OCI-LY7 (cell line): ENCODE data around the gene PPARGC1A. TPM values are rescaled to one million over a fixed set of nuclear protein-coding genes. Genes with fewer than 3 reads are reported as not detected.

Experiments used
- BruUV-seq: library from RNA; stranded (reverse); fragments of 400-500 nt; replicated peaks from 2 replicates; lab custom pipeline; 2021; lab: Mats Ljungman, UMichigan
- CTCF ChIA-PET: fragments of 300-600 bp; sonication (Branson Sonifier 250); formaldehyde crosslinking; loops from one replicate; lab custom pipeline; 2022; ENCODE audit warnings: antibody characterized with exemption; ENCODE audit not compliant: unreplicated experiment; lab: Charles Lee
- POLR2A ChIA-PET: fragments of 300-600 bp; sonication (Branson Sonifier 250); formaldehyde crosslinking; loops from one replicate; lab custom pipeline; 2022; ENCODE audit warnings: antibody characterized with exemption; lab: Charles Lee
- DNase-seq: peaks from one replicate; pipeline ENCODE4 v3.0.0-alpha.2; 2015; ENCODE audit warnings: low spot score
- H2AFZ ChIP-seq: fragments of 200-600 bp; sonication (generic), shearing (Covaris generic); 2 replicates; pipeline ENCODE4 v1.6.1; 2014; ENCODE audit warnings: mild to moderate bottlenecking, antibody characterized with exemption, low read length, moderate library complexity
- H3K27ac ChIP-seq: fragments of 200-600 bp; sonication (generic); 2 replicates; pipeline ENCODE4 v1.5.1; 2014; ENCODE audit warnings: mixed run types, low read depth, mild to moderate bottlenecking, moderate library complexity, low read length, inconsistent platforms; ENCODE audit not compliant: poor library complexity, severe bottlenecking
- H3K36me3 ChIP-seq: fragments of 200-600 bp; sonication (generic); 2 replicates; pipeline ENCODE4 v1.6.1; 2014; ENCODE audit warnings: mild to moderate bottlenecking, antibody characterized with exemption, low read length, moderate library complexity, mixed read lengths; ENCODE audit not compliant: insufficient read depth
- H3K4me1 ChIP-seq: fragments of 200-600 bp; sonication (generic); 2 replicates; pipeline ENCODE4 v1.5.1; 2014; ENCODE audit warnings: mild to moderate bottlenecking, low read length; ENCODE audit not compliant: insufficient read depth, poor library complexity, severe bottlenecking
- H3K4me2 ChIP-seq: fragments of 200-600 bp; sonication (generic); 2 replicates; pipeline ENCODE4 v1.6.1; 2014; ENCODE audit warnings: mild to moderate bottlenecking, low read length
- H3K4me3 ChIP-seq: fragments of 200-600 bp; sonication (generic); 2 replicates; pipeline ENCODE4 v1.5.1; 2014; ENCODE audit warnings: mild to moderate bottlenecking, low read depth, low read length; ENCODE audit not compliant: poor library complexity, severe bottlenecking
- H3K79me2 ChIP-seq: fragments of 200-600 bp; sonication (generic); 2 replicates; pipeline ENCODE4 v1.6.1; 2016; ENCODE audit warnings: low read depth, mild to moderate bottlenecking, low read length, moderate library complexity, mixed read lengths; ENCODE audit not compliant: insufficient read depth
- H3K9me2 ChIP-seq: fragments of 200-600 bp; sonication (generic); 2 replicates; pipeline ENCODE4 v1.6.1; 2016; ENCODE audit warnings: mild to moderate bottlenecking, low read length, mixed read lengths; ENCODE audit not compliant: insufficient read depth
- H3K9me3 ChIP-seq: fragments of 200-600 bp; sonication (generic); 2 replicates; pipeline ENCODE4 v1.6.1; 2014; ENCODE audit warnings: mild to moderate bottlenecking, mixed run types, low read length, mixed read lengths
- H4K20me1 ChIP-seq: fragments of 200-600 bp; sonication (generic); 2 replicates; pipeline ENCODE4 v1.6.1; 2014; ENCODE audit warnings: mild to moderate bottlenecking, antibody characterized with exemption, low read length, moderate library complexity, mixed read lengths; ENCODE audit not compliant: insufficient read depth
- EZH2phosphoT487 ChIP-seq: fragments of 200-600 bp; sonication (generic); IDR thresholded peaks from 2 replicates; pipeline ENCODE4 v1.6.1; 2018; ENCODE audit warnings: low read depth, borderline replicate concordance, mild to moderate bottlenecking, mixed run types, antibody characterized with exemption, low read length, moderate library complexity, mixed read lengths
- intact Hi-C: fragments of 100-400 bp; cut with micrococcal nuclease; formaldehyde crosslinking; loops from one replicate; pipeline ENCODE4 v1.10.0; 2022; ENCODE audit not compliant: unreplicated experiment
- total RNA-seq, 2 experiments: library from RNA; depleted of rRNA in 1 of 2; stranded (reverse); fragments of >200 nt in 1 of 2; shearing (Covaris generic) in 1 of 2; gene quantifications; 2 replicates each; pipeline ENCODE4 v1.2.3, GENCODE V29; 2014 to 2022
- TF ChIP-seq, protein P1 (sequence below): fragments of 200-600 bp; sonication (generic); conservative IDR thresholded peaks from 2 replicates; pipeline ENCODE4 v1.5.1; 2014; ENCODE audit warnings: mild to moderate bottlenecking, antibody characterized with exemption, low read length, moderate library complexity, mixed read lengths

Gene PPARGC1A
- total RNA-seq, 2 experiments from 2014 or later, result 0.40 TPM; not detected in 1

GRCh38 chr4:23857367-23857959 lies 32.4 kb downstream of the PPARGC1A start:
- H2AFZ ChIP-seq, result no peak overlapping the region
- no peaks in the 10 kb centered on the region for H3K9me2 ChIP-seq
- H3K4me1 ChIP-seq, result no peaks in the 10 kb centered on the region
- BruUV-seq, result no TSS peak
- no peaks in the 10 kb centered on the region for H3K9me3 ChIP-seq
- H3K4me2 ChIP-seq, result no peak overlapping the region
- ChIA-PET POLR2A (interaction anchor here (0.6 kb wide), 1 partner anchor 1021 kb away, joined by 4 read pairs; no protein-coding TSS in a partner anchor), CTCF (no interaction called here)
- H3K27ac ChIP-seq, result no peak overlapping the region
- no peak for TF ChIP-seq EZH2phosphoT487
- TF ChIP-seq, protein P1, sequence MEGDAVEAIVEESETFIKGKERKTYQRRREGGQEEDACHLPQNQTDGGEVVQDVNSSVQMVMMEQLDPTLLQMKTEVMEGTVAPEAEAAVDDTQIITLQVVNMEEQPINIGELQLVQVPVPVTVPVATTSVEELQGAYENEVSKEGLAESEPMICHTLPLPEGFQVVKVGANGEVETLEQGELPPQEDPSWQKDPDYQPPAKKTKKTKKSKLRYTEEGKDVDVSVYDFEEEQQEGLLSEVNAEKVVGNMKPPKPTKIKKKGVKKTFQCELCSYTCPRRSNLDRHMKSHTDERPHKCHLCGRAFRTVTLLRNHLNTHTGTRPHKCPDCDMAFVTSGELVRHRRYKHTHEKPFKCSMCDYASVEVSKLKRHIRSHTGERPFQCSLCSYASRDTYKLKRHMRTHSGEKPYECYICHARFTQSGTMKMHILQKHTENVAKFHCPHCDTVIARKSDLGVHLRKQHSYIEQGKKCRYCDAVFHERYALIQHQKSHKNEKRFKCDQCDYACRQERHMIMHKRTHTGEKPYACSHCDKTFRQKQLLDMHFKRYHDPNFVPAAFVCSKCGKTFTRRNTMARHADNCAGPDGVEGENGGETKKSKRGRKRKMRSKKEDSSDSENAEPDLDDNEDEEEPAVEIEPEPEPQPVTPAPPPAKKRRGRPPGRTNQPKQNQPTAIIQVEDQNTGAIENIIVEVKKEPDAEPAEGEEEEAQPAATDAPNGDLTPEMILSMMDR, result no peak
- H3K36me3 ChIP-seq, result no peaks in the 10 kb centered on the region
- no peaks in the 10 kb centered on the region for H3K79me2 ChIP-seq
- no peak overlapping the region for H3K4me3 ChIP-seq
- no peaks in the 10 kb centered on the region for H4K20me1 ChIP-seq
- no peak for DNase-seq
- intact Hi-C loops, result no loop called here

- Histone ChIP-seq H3K79me2 (no peaks in the 10 kb centered on the region), H3K36me3 (no peaks in the 10 kb centered on the region), H3K9me2 (no peaks in the 10 kb centered on the region), H3K4me2 (no peak overlapping the region), H3K4me3 (no peak overlapping the region), H4K20me1 (no peaks in the 10 kb centered on the region), H2AFZ (no peak overlapping the region), H3K4me1 (no peaks in the 10 kb centered on the region), H3K27ac (no peak overlapping the region), H3K9me3 (no peaks in the 10 kb centered on the region)
- no TSS peak for BruUV-seq
- ChIA-PET POLR2A (no interaction called here), CTCF (no interaction called here)
- no peak for TF ChIP-seq EZH2phosphoT487
- TF ChIP-seq, protein P1, result no peak
- no peak for DNase-seq
- intact Hi-C loops, result no loop called here
These were observed 33.2 kb downstream of the PPARGC1A start for GRCh38 chr4:23856630-23857029.

DNA sequence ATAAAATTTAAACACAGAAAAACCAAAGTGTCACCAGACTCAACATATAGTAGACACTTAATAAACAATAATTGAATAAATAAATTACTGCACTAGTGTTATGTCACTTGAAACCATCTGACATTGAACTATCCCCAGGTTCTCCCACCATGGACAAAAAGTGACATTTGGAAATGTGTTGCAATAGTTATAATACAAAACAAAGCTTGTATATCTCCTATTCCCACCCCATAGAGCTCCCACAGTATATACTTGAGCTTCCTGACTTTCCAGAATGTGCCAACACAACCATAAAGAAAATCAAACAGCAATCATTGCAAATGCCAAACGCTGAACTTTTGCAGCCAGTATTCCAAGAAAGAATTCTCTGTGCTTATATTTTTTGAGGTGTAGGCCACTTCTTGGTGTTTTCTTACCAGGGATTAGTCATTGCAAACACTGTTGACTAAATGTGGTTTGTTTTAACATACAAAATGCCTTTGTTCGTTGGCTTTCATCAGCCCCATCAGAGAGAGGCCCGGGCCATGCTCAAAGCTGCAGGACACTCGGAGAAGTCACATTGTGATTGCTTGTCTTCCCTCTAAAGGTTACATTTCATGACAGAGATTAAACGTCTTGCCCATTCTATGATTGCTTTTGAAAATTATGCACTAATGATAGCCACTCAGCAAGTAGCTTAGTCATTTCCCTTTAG lies 33.8 kb downstream of the PPARGC1A start:
- no peaks in the 10 kb centered on the region for H3K79me2 ChIP-seq
- CTCF ChIA-PET, result no interaction called here
- H4K20me1 ChIP-seq, result no peaks in the 10 kb centered on the region
- intact Hi-C loops, result no loop called here
- no TSS peak for BruUV-seq
- DNase-seq, result no peak
- H3K4me2 ChIP-seq, result no peak overlapping the region
- H3K4me1 ChIP-seq, result no peaks in the 10 kb centered on the region
- H3K9me3 ChIP-seq, result no peaks in the 10 kb centered on the region
- H2AFZ ChIP-seq, result no peak overlapping the region
- no peak for TF ChIP-seq EZH2phosphoT487
- TF ChIP-seq, protein P1, result no peak
- no peak overlapping the region for H3K27ac ChIP-seq
- POLR2A ChIA-PET, result no interaction called here
- H3K4me3 ChIP-seq, result no peak overlapping the region
- H3K9me2 ChIP-seq, result no peaks in the 10 kb centered on the region
- no peaks in the 10 kb centered on the region for H3K36me3 ChIP-seq
